GM13976 (cell line): ENCODE measurements around the gene RHPN2.
"Not testable (repeated sequence)": the region's sequence is repeated elsewhere in the genome, so short reads cannot be mapped to it uniquely, and the experiment has no call there.

Experiments
- DNase-seq: peaks from one replicate; pipeline ENCODE4 v3.0.0; 2012; ENCODE audit warnings: low spot score
- CTCF ChIP-seq: IDR thresholded peaks from 2 replicates; pipeline ENCODE4 v1.5.1; 2012; ENCODE audit warnings: borderline replicate concordance, mild to moderate bottlenecking; ENCODE audit not compliant: insufficient read depth; ENCODE audit errors: extremely low read depth, missing control alignments, control extremely low read depth
- in situ Hi-C: fragments of 300-500 bp; cut with MboI; formaldehyde crosslinking; loops from one replicate; pipeline ENCODE4 v1.12.0; 2022; ENCODE audit warnings: low sequenced_read_pairs, mixed read lengths, inconsistent platforms; ENCODE audit not compliant: unreplicated experiment

RHPN2 gene

DNA sequence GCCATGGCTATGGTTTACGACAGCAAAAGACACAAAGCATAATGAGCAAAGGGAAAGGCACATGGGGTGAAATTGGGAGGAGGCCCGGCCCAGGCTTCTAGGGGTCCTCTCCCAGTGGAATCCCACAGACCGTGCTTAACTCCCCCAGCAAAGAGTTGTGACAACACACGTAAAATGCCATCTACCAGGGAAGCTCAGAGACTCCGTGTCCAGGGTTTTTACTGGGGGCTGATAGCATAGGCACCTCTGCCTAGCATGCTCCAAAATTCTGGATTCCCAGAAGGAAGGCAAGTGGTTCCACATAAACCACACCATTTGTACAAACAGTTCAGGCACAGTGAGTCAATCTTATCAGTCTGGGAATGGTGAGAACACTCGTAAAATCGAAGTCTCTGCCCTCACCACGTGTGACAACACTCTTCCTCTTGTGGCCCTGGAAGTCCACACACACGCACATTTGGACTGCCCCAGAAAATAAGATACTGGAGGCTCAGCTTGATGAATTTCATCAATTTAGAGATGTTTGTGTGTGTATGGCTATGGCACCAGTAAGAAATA is 34.9 kb downstream of the RHPN2 start:
- in situ Hi-C loops = no loop called here
- TF ChIP-seq CTCF = no peak
- no peak for DNase-seq

GRCh38 chr19:33026602-33027001 is 38.1 kb downstream of the RHPN2 start:
- DNase-seq, in situ Hi-C loops: not testable (repeated sequence)

GRCh38 chr19:33025468-33026238 is 39.0 kb downstream of the RHPN2 start:
- DNase-seq, in situ Hi-C loops: not testable (repeated sequence)

DNA sequence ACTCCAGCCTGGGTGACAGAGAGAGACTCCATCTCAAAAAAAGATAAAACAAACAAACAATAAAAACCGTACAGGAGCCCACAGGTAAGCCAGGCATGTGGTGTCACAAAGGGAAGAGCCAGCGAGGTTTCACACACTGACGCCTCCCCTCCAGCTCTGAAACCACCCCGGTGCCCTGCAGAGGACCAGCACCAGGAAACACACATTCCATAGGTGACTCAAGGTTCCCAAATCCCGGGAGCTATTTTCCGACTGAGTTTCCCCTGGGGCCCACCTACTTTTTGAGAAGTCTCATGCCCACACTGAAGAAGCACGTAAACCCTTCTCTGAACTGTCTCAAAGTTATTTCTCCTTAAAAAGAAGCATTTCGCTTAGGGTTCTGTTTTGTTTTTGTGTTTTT is 40.3 kb downstream of the RHPN2 start:
- no peak for DNase-seq
- TF ChIP-seq CTCF = no peak
- in situ Hi-C loops = no loop called here

- in situ Hi-C loops = no loop called here
- no peak for TF ChIP-seq CTCF
- no peak for DNase-seq
These were observed 42.1 kb downstream of the RHPN2 start for GRCh38 chr19:33022472-33023116.

GRCh38 chr19:33010891-33011290 is 53.8 kb downstream of the RHPN2 start:
- DNase-seq, in situ Hi-C loops: not testable (repeated sequence)

DNA sequence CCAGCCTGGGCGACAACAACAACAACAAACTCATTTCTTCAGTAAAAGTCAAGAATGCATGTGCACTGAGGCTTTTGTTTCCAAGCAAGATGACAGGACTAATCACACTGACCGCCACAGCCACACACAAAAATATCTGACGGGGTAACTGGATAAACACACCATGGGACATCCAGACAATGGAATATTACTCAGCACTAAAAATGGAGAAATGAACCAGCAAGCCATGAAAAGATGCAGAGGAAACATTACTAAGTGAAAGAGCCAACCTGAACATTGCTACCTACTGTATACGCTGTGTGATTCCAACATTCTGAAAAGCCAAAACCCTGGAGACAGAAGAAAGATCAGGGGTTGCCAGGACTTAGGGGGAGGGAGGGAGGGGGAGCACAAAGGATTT is 56.0 kb downstream of the RHPN2 start:
- TF ChIP-seq CTCF = no peak
- no peak for DNase-seq
- in situ Hi-C loops = no loop called here

GRCh38 chr19:33005440-33005839 is 59.2 kb downstream of the RHPN2 start:
- TF ChIP-seq CTCF = no peak
- no peak for DNase-seq
- in situ Hi-C loops = no loop called here

DNA sequence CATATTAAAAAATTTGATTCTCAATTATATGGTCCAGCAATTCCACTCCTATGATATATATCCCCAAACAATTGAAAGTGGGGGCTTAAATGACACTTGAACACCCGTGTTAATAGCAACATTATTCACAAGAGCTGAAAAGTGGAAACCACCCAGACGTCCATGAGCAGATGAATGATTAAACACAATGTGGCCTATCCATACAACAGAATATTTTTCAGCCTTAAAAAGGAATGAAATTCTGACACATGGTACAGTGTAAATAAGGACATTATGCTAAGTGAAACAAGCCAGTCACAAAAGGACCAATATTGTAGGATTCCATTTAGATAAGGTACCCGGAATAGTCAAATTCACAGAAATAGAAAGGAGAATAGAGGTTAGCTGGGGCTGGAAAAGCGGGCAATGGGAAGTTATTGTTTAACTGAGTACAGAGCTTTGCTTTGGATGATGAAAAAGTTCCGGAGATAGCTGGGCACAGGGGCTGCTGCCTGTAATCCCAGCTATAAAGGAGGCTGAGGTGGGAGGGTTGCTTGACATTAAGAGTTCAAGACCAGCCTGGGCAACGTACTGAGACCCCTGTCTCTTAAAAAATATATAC is 61.2 kb downstream of the RHPN2 start:
- in situ Hi-C loops, DNase-seq: not testable (repeated sequence)

DNA sequence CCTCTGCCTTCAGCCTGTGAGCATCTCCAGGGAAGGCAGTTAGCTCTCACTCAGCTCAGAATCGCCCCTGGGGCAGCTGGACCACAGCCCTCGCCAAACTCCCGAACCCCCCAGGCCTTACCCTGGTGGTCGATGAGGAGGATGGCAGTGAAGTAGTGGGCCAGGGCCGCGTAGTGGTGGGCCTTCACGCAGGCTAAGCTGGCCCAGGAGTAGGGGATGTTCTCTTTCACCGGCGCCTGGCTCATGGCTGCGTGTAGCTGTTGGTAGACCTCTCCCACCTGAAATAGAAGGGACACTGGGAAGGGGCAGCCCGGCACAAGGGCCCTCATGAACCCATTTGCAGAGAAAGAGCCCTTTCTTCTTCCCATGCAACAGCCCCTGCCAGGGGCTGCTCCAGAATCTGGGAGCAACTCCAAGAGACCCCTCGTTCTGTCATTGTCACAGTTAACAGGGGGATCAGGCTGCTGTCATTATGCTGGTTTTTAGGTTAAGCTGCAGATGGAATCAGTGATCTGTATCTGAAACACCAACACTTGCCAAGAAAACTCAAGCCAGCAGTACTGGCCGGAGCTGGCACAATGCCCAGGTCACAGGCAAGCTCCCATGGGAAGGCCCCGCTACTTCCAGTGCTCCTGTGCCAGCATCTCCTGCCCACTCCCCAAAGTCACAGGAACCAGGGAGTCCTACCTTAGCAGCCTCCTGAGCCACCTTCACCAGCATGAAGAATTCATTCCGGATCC is 62.4 kb downstream of the RHPN2 start:
- DNase-seq, in situ Hi-C loops: not testable (repeated sequence)
